Subcutaneous abdominal adipose tissue (tissue), 5 donors: ENCODE data around the gene RTN1.

Experiments
- H3K27ac ChIP-seq: one replicate; pipeline ENCODE4 v1.7.0; 2013; ENCODE audit warnings: low read depth, mild to moderate bottlenecking, inconsistent platforms, low read length, moderate library complexity
- H3K27me3 ChIP-seq, 5 donors: one replicate each; pipeline ENCODE4 v1.7.0; 2013; ENCODE audit warnings: low read length in 5 of 5, inconsistent platforms in 1 of 5; ENCODE audit not compliant: control insufficient read depth in 5 of 5, insufficient read depth in 4 of 5
- H3K36me3 ChIP-seq, 5 donors: one replicate each; pipeline ENCODE4 v1.7.0; 2013; ENCODE audit warnings: low read length in 5 of 5; ENCODE audit not compliant: control insufficient read depth in 5 of 5, insufficient read depth in 5 of 5
- H3K4me1 ChIP-seq, 5 donors: one replicate each; pipeline ENCODE4 v1.7.0; 2013; ENCODE audit warnings: low read length in 5 of 5, mild to moderate bottlenecking in 3 of 5, moderate library complexity in 1 of 5; ENCODE audit not compliant: control insufficient read depth in 5 of 5, insufficient read depth in 5 of 5
- H3K4me3 ChIP-seq, 5 donors: one replicate each; pipeline ENCODE4 v1.7.0; 2013; ENCODE audit warnings: low read length in 5 of 5, low read depth in 1 of 5
- H3K9ac ChIP-seq, 5 donors: one replicate each; pipeline ENCODE4 v1.7.0; 2013; ENCODE audit warnings: low read length in 5 of 5, mild to moderate bottlenecking in 4 of 5, moderate library complexity in 3 of 5
- H3K9me3 ChIP-seq, 5 donors: one replicate each; pipeline ENCODE4 v1.7.0; 2013; ENCODE audit warnings: low read length in 5 of 5; ENCODE audit not compliant: control insufficient read depth in 5 of 5
- donor health status: healthy.
- donor health status: healthy.
- donor health status: healthy.
- donor health status: healthy.
- donor health status: healthy.

The RTN1 gene

GRCh38 chr14:59582845-59583509, 287.6 kb downstream of the RTN1 start:
- Histone ChIP-seq H3K4me1 (peaks cover 0 to 5% (median 0%) of the 10 kb centered on the region in 5 donors), H3K36me3 (no peaks in the 10 kb centered on the region), H3K9ac (no peak overlapping the region), H3K4me3 (peak overlapping the region in 3 of 5 donors; percentile 14 to 49 (median 38)), H3K27ac (no peak overlapping the region), H3K9me3 (no peaks in the 10 kb centered on the region), H3K27me3 (no peaks in the 10 kb centered on the region)

- Histone ChIP-seq H3K4me1 (peaks cover 0 to 5% (median 0%) of the 10 kb centered on the region in 5 donors), H3K27ac (no peak overlapping the region), H3K36me3 (no peaks in the 10 kb centered on the region), H3K9me3 (no peaks in the 10 kb centered on the region), H3K27me3 (no peaks in the 10 kb centered on the region), H3K9ac (no peak overlapping the region), H3K4me3 (no peak overlapping the region)
Measured at GRCh38 chr14:59582161-59582560, 288.4 kb downstream of the RTN1 start.

GRCh38 chr14:59580911-59581310, 289.7 kb downstream of the RTN1 start:
- no peaks in the 10 kb centered on the region for H3K9me3 ChIP-seq
- no peak overlapping the region for H3K4me3 ChIP-seq
- H3K27ac ChIP-seq = no peak overlapping the region
- no peaks in the 10 kb centered on the region for H3K36me3 ChIP-seq
- H3K9ac ChIP-seq = no peak overlapping the region
- peaks cover 0 to 2% (median 0%) of the 10 kb centered on the region in 5 donors for H3K27me3 ChIP-seq
- peaks cover 0 to 13% (median 9%) of the 10 kb centered on the region in 5 donors for H3K4me1 ChIP-seq

GRCh38 chr14:59576332-59577294, 294.0 kb downstream of the RTN1 start, which contains the start of gene CCDC175:
Gene CCDC175 (minus strand): TSS chr14:59576812. CDS start chr14:59576775, 37 bp downstream.
- H3K9ac ChIP-seq = no peak within 1 kb of the TSS

GRCh38 chr14:59570122-59570521, 300.5 kb downstream of the RTN1 start:
- H3K9ac ChIP-seq = no peak overlapping the region
- H3K9me3 ChIP-seq = no peaks in the 10 kb centered on the region
- no peaks in the 10 kb centered on the region for H3K27me3 ChIP-seq
- H3K4me3 ChIP-seq = no peak overlapping the region
- no peaks in the 10 kb centered on the region for H3K4me1 ChIP-seq
- no peaks in the 10 kb centered on the region for H3K36me3 ChIP-seq
- H3K27ac ChIP-seq = no peak overlapping the region

More at GRCh38 chr14:59576332-59577294, 294.0 kb downstream of the RTN1 start, which contains the start of gene CCDC175:
- Histone ChIP-seq H3K4me3 (peak within 1 kb of the TSS in 4 of 5 donors; percentile 50 to 66 (median 60)), H3K4me1 (peaks cover 0 to 9% (median 8%) of the 10 kb centered on the region in 5 donors), H3K36me3 (no peaks in the 10 kb centered on the region), H3K27me3 (peaks cover 0 to 2% (median 0%) of the 10 kb centered on the region in 5 donors), H3K27ac (no peak within 1 kb of the TSS), H3K9me3 (no peaks in the 10 kb centered on the region)

GRCh38 chr14:59566725-59567124, 303.9 kb downstream of the RTN1 start:
- Histone ChIP-seq H3K4me1 (no peaks in the 10 kb centered on the region), H3K4me3 (no peak overlapping the region), H3K36me3 (no peaks in the 10 kb centered on the region), H3K9me3 (no peaks in the 10 kb centered on the region), H3K9ac (no peak overlapping the region), H3K27me3 (no peaks in the 10 kb centered on the region), H3K27ac (no peak overlapping the region)

- no peaks in the 10 kb centered on the region for H3K4me1 ChIP-seq
- H3K36me3 ChIP-seq = no peaks in the 10 kb centered on the region
- no peaks in the 10 kb centered on the region for H3K9me3 ChIP-seq
- H3K9ac ChIP-seq = no peak overlapping the region
- no peak overlapping the region for H3K27ac ChIP-seq
- no peak overlapping the region for H3K4me3 ChIP-seq
- no peaks in the 10 kb centered on the region for H3K27me3 ChIP-seq
Measured at GRCh38 chr14:59566296-59566695, 304.3 kb downstream of the RTN1 start.

- Histone ChIP-seq H3K27ac (no peak overlapping the region), H3K4me1 (no peaks in the 10 kb centered on the region), H3K4me3 (no peak overlapping the region), H3K9ac (no peak overlapping the region), H3K27me3 (no peaks in the 10 kb centered on the region), H3K9me3 (no peaks in the 10 kb centered on the region), H3K36me3 (no peaks in the 10 kb centered on the region)
Measured at GRCh38 chr14:59565087-59565486, 305.5 kb downstream of the RTN1 start.

- no peak overlapping the region for H3K4me3 ChIP-seq
- no peaks in the 10 kb centered on the region for H3K4me1 ChIP-seq
- H3K27ac ChIP-seq = no peak overlapping the region
- H3K9ac ChIP-seq = no peak overlapping the region
- H3K9me3 ChIP-seq = no peaks in the 10 kb centered on the region
- no peaks in the 10 kb centered on the region for H3K36me3 ChIP-seq
- no peaks in the 10 kb centered on the region for H3K27me3 ChIP-seq
Measured at GRCh38 chr14:59564366-59564765, 306.2 kb downstream of the RTN1 start.

GRCh38 chr14:59547310-59547709, 323.3 kb downstream of the RTN1 start:
- Histone ChIP-seq H3K27me3 (no peaks in the 10 kb centered on the region), H3K9ac (no peak overlapping the region), H3K9me3 (peaks cover 0 to 3% (median 0%) of the 10 kb centered on the region in 5 donors), H3K4me3 (no peak overlapping the region), H3K4me1 (no peaks in the 10 kb centered on the region), H3K27ac (no peak overlapping the region), H3K36me3 (no peaks in the 10 kb centered on the region)
